CD1c-positive myeloid dendritic cell (primary cell): ENCODE data around the gene RRM2.
"Not testable (repeated sequence)": the region's sequence is repeated elsewhere in the genome, so short reads cannot be mapped to it uniquely, and the experiment has no call there.

Source experiments
- DNase-seq: peaks from one replicate; pipeline ENCODE4 v3.0.0-alpha.2; 2016; ENCODE audit errors: extremely low spot score

The RRM2 gene

GRCh38 chr2:10091182-10091888 lies 31.2 kb upstream of the RRM2 start:
- DNase-seq = no peak

GRCh38 chr2:10091889-10092244 lies 30.7 kb upstream of the RRM2 start:
- not testable (repeated sequence) for DNase-seq

GRCh38 chr2:10094271-10094814 lies 28.2 kb upstream of the RRM2 start:
- DNase-seq = no peak

GRCh38 chr2:10095175-10095574 lies 27.4 kb upstream of the RRM2 start:
- DNase-seq = no peak

- DNase-seq = no peak
These were observed 25.9 kb upstream of the RRM2 start for GRCh38 chr2:10096641-10097040.

- DNase-seq = peak; percentile 68
These were observed 25.0 kb upstream of the RRM2 start for GRCh38 chr2:10097352-10098148.

GRCh38 chr2:10101491-10101890 lies 21.0 kb upstream of the RRM2 start:
- no peak for DNase-seq

- no peak for DNase-seq
These were observed 19.4 kb upstream of the RRM2 start for GRCh38 chr2:10103179-10103578.

- DNase-seq = not testable (repeated sequence)
These were observed 17.6 kb upstream of the RRM2 start for GRCh38 chr2:10104906-10105305.

GRCh38 chr2:10109311-10109710 lies 13.2 kb upstream of the RRM2 start:
- no peak for DNase-seq

GRCh38 chr2:10119027-10119325 lies 3.6 kb upstream of the RRM2 start:
- no peak for DNase-seq

GRCh38 chr2:10119601-10120157 lies 2.9 kb upstream of the RRM2 start:
- no peak for DNase-seq

- peak; percentile 93 for DNase-seq
These were observed 2.2 kb upstream of the RRM2 start for GRCh38 chr2:10120158-10120876.

GRCh38 chr2:10120877-10121574 lies 1.5 kb upstream of the RRM2 start:
- DNase-seq = no peak

- peak; percentile 4 for DNase-seq
These were observed 742 bp downstream of the RRM2 start for GRCh38 chr2:10123281-10123680.

- peak; percentile 81 for DNase-seq
These were observed 2.1 kb downstream of the RRM2 start for GRCh38 chr2:10124538-10125045.

- no peak for DNase-seq
These were observed 3.5 kb downstream of the RRM2 start for GRCh38 chr2:10125842-10126631.

- no peak for DNase-seq
These were observed 4.1 kb downstream of the RRM2 start for GRCh38 chr2:10126632-10127026.

GRCh38 chr2:10128420-10128819 lies 5.9 kb downstream of the RRM2 start:
- no peak for DNase-seq

- DNase-seq = no peak
These were observed 7.0 kb downstream of the RRM2 start for GRCh38 chr2:10129490-10129889.
